OCI-LY3 (cell line): ENCODE results near the gene PTK6.

Experiments used
- H2AFZ ChIP-seq: fragments of 200-600, 300-600 bp; shearing (Covaris generic); 2 replicates; pipeline ENCODE4 v1.6.0; 2014; ENCODE audit warnings: antibody characterized with exemption, low read depth, low read length
- H3K27ac ChIP-seq: fragments of 200-600, 300-600 bp; sonication (generic); 2 replicates; pipeline ENCODE4 v1.5.1; 2014; ENCODE audit warnings: mild to moderate bottlenecking, low read length, moderate library complexity, mixed read lengths
- H3K27me3 ChIP-seq: fragments of 200-600, 300-600 bp; sonication (generic); 2 replicates; pipeline ENCODE4 v1.6.1; 2014; ENCODE audit warnings: low read depth, low read length, mixed read lengths
- H3K36me3 ChIP-seq: fragments of 200-600, 300-600 bp; sonication (generic); replicated peaks from 2 replicates; pipeline ENCODE3; 2014; ENCODE audit warnings: low read depth, low read length, mixed read lengths
- H3K4me1 ChIP-seq: fragments of 300-600, 200-600 bp; sonication (generic); 2 replicates; pipeline ENCODE4 v1.6.1; 2014; ENCODE audit warnings: low read length, mixed read lengths
- H3K4me2 ChIP-seq: fragments of 200-600, 300-600 bp; sonication (generic); 2 replicates; pipeline ENCODE4 v1.6.1; 2014; ENCODE audit warnings: low read length, mixed read lengths
- H3K4me3 ChIP-seq: fragments of 300-600, 200-600 bp; sonication (generic); 2 replicates; pipeline ENCODE4 v1.5.1; 2014; ENCODE audit warnings: antibody characterized with exemption, mild to moderate bottlenecking, low read length, moderate library complexity
- H3K79me2 ChIP-seq: fragments of 300-600, 200-600 bp; shearing (Covaris generic); 2 replicates; pipeline ENCODE4 v1.6.1; 2014; ENCODE audit warnings: mild to moderate bottlenecking, low read length, mixed read lengths
- H3K9ac ChIP-seq: fragments of 300-600, 200-600 bp; shearing (Covaris generic); 2 replicates; pipeline ENCODE4 v1.6.0; 2014; ENCODE audit warnings: mild to moderate bottlenecking, low read length, moderate library complexity
- H3K9me3 ChIP-seq: fragments of 200-600, 300-600 bp; shearing (Covaris generic); 2 replicates; pipeline ENCODE4 v1.6.1; 2014; ENCODE audit warnings: low read length, mixed read lengths; ENCODE audit not compliant: insufficient read depth
- H4K20me1 ChIP-seq: fragments of 200-600, 300-600 bp; sonication (generic); 2 replicates; pipeline ENCODE4 v1.6.1; 2016; ENCODE audit warnings: low read length, mixed read lengths; ENCODE audit not compliant: insufficient read depth
- CTCF ChIP-seq: fragments of 200-600, 300-600 bp; sonication (generic); IDR thresholded peaks from 2 replicates; pipeline ENCODE4 v1.5.1; 2014; ENCODE audit warnings: antibody characterized with exemption, low read length, low read depth
- EZH2phosphoT487 ChIP-seq: fragments of 200-600 bp; shearing (Covaris generic); IDR thresholded peaks from 2 replicates; pipeline ENCODE4 v1.6.1; 2018; ENCODE audit warnings: antibody characterized with exemption, mixed run types, low read depth

The PTK6 gene

GRCh38 chr20:63495741-63496595, 41.2 kb downstream of the PTK6 start:
- Histone ChIP-seq H4K20me1 (no peaks in the 10 kb centered on the region), H3K9me3 (no peaks in the 10 kb centered on the region), H3K36me3 (no peaks in the 10 kb centered on the region), H3K27me3 (no peaks in the 10 kb centered on the region), H3K79me2 (no peaks in the 10 kb centered on the region), H3K4me3 (peak overlapping the region; percentile 45), H3K4me2 (peak overlapping the region; percentile 67), H3K4me1 (no peaks in the 10 kb centered on the region), H2AFZ (no peak overlapping the region), H3K9ac (no peak overlapping the region), H3K27ac (no peak overlapping the region)
- TF ChIP-seq EZH2phosphoT487 (no peak), CTCF (peak; percentile 91)

GRCh38 chr20:63495167-63495720, 41.9 kb downstream of the PTK6 start:
- Histone ChIP-seq H3K27me3 (no peaks in the 10 kb centered on the region), H3K9me3 (no peaks in the 10 kb centered on the region), H3K4me1 (no peaks in the 10 kb centered on the region), H3K79me2 (no peaks in the 10 kb centered on the region), H3K27ac (no peak overlapping the region), H3K4me3 (no peak overlapping the region), H3K9ac (no peak overlapping the region), H4K20me1 (no peaks in the 10 kb centered on the region), H2AFZ (no peak overlapping the region), H3K4me2 (no peak overlapping the region), H3K36me3 (no peaks in the 10 kb centered on the region)
- TF ChIP-seq EZH2phosphoT487 (no peak), CTCF (no peak)

- no peak overlapping the region for H3K27ac ChIP-seq
- no peaks in the 10 kb centered on the region for H3K79me2 ChIP-seq
These were observed 42.6 kb downstream of the PTK6 start for GRCh38 chr20:63494420-63495166.

GRCh38 chr20:63494084-63494419, 43.1 kb downstream of the PTK6 start:
- Histone ChIP-seq H3K36me3 (no peaks in the 10 kb centered on the region), H3K4me2 (no peak overlapping the region), H3K4me3 (no peak overlapping the region), H3K79me2 (no peaks in the 10 kb centered on the region), H3K9ac (no peak overlapping the region), H3K9me3 (no peaks in the 10 kb centered on the region), H4K20me1 (no peaks in the 10 kb centered on the region), H3K27ac (no peak overlapping the region), H3K27me3 (no peaks in the 10 kb centered on the region), H3K4me1 (no peaks in the 10 kb centered on the region), H2AFZ (no peak overlapping the region)
- no peak for TF ChIP-seq CTCF
- TF ChIP-seq EZH2phosphoT487, result no peak

More at GRCh38 chr20:63494420-63495166, 42.6 kb downstream of the PTK6 start:
- no peak overlapping the region for H3K4me3 ChIP-seq
- TF ChIP-seq EZH2phosphoT487, result no peak
- no peaks in the 10 kb centered on the region for H3K9me3 ChIP-seq
- no peak overlapping the region for H2AFZ ChIP-seq
- H4K20me1 ChIP-seq, result no peaks in the 10 kb centered on the region
- no peaks in the 10 kb centered on the region for H3K36me3 ChIP-seq
- no peak overlapping the region for H3K4me2 ChIP-seq
- no peak overlapping the region for H3K9ac ChIP-seq
- H3K27me3 ChIP-seq, result no peaks in the 10 kb centered on the region
- H3K4me1 ChIP-seq, result no peaks in the 10 kb centered on the region
